ENCODE data around the gene TAF5L.
"Not testable (repeated sequence)": the region's sequence is repeated elsewhere in the genome, so short reads cannot be mapped to it uniquely, and the experiment has no call there.

TAF5L gene

GRCh38 chr1:229603371-229604005 is 22.4 kb downstream of the TAF5L start:
- no peak for DNase-seq (ENCODE audit: low read depth in 2 of 2)

- no peak for DNase-seq (ENCODE audit: low read depth in 2 of 2)
These were observed 25.7 kb downstream of the TAF5L start for GRCh38 chr1:229600229-229600628.

GRCh38 chr1:229599218-229599954 is 26.5 kb downstream of the TAF5L start:
- no peak for DNase-seq (ENCODE audit: low read depth in 2 of 2)

GRCh38 chr1:229597877-229598276 is 28.0 kb downstream of the TAF5L start:
- DNase-seq (ENCODE audit: low read depth in 2 of 2): no peak

- no peak for DNase-seq (ENCODE audit: low read depth in 2 of 2)
These were observed 28.8 kb downstream of the TAF5L start for GRCh38 chr1:229596925-229597699.

- not testable (repeated sequence) for DNase-seq (ENCODE audit: low read depth in 2 of 2)
These were observed 30.0 kb downstream of the TAF5L start for GRCh38 chr1:229595876-229596275.

- no peak for DNase-seq (ENCODE audit: low read depth in 2 of 2)
These were observed 31.5 kb downstream of the TAF5L start for GRCh38 chr1:229594227-229595008.

GRCh38 chr1:229593800-229594199 is 32.1 kb downstream of the TAF5L start:
- DNase-seq (ENCODE audit: low read depth in 2 of 2): no peak

GRCh38 chr1:229590119-229590518 is 35.8 kb downstream of the TAF5L start:
- no peak for DNase-seq (ENCODE audit: low read depth in 2 of 2)

- no peak for DNase-seq (ENCODE audit: low read depth in 2 of 2)
These were observed 40.6 kb downstream of the TAF5L start for GRCh38 chr1:229585338-229585737.

GRCh38 chr1:229582715-229583114 is 43.2 kb downstream of the TAF5L start:
- DNase-seq (ENCODE audit: low read depth in 2 of 2): no peak

GRCh38 chr1:229582011-229582694 is 43.8 kb downstream of the TAF5L start:
- DNase-seq (ENCODE audit: low read depth in 2 of 2): no peak

- no peak for DNase-seq (ENCODE audit: low read depth in 2 of 2)
These were observed 44.4 kb downstream of the TAF5L start for GRCh38 chr1:229581485-229581884.

GRCh38 chr1:229579059-229579673 is 46.8 kb downstream of the TAF5L start:
- no peak for DNase-seq (ENCODE audit: low read depth in 2 of 2)

- no peak for DNase-seq (ENCODE audit: low read depth in 2 of 2)
These were observed 47.5 kb downstream of the TAF5L start for GRCh38 chr1:229578168-229579058.

- DNase-seq (ENCODE audit: low read depth in 2 of 2): no peak
These were observed 51.1 kb downstream of the TAF5L start for GRCh38 chr1:229574679-229575442.

GRCh38 chr1:229572286-229572685 is 53.6 kb downstream of the TAF5L start:
- no peak for DNase-seq (ENCODE audit: low read depth in 2 of 2)

- no peak for DNase-seq (ENCODE audit: low read depth in 2 of 2)
These were observed 54.9 kb downstream of the TAF5L start for GRCh38 chr1:229570891-229571516.

GRCh38 chr1:229570305-229570704 is 55.6 kb downstream of the TAF5L start:
- no peak for DNase-seq (ENCODE audit: low read depth in 2 of 2)
